HepG2 (cell line): ENCODE measurements around the gene OGFR. TPM values are rescaled to one million over a fixed set of nuclear protein-coding genes. Genes with fewer than 3 reads are reported as not detected.

Experiments used
- CBFB ChIP-seq: sonication (generic); formaldehyde crosslinking; IDR thresholded peaks from 2 replicates; pipeline ENCODE4 v1.4.0; 2020; ENCODE audit warnings: missing genetic modification reagents
- DR1 ChIP-seq: sonication (generic); formaldehyde crosslinking; IDR thresholded peaks from 2 replicates; pipeline ENCODE4 v1.8.0; 2021; ENCODE audit warnings: mild to moderate bottlenecking, missing genetic modification reagents, inconsistent platforms
- FOXA3 ChIP-seq: IDR thresholded peaks from 2 replicates; pipeline ENCODE4 v1.6.1; 2016; ENCODE audit warnings: missing genetic modification reagents, missing compliant biosample characterization
- GABPB1 ChIP-seq: IDR thresholded peaks from 2 replicates; pipeline ENCODE4 v1.6.1; 2016; ENCODE audit warnings: mild to moderate bottlenecking, missing genetic modification reagents, moderate library complexity, missing compliant biosample characterization
- GTF3A ChIP-seq: sonication (generic); formaldehyde crosslinking; conservative IDR thresholded peaks from 2 replicates; pipeline ENCODE4 v1.4.0; 2020; ENCODE audit warnings: mild to moderate bottlenecking, missing genetic modification reagents
- KLF12 ChIP-seq: sonication (generic); formaldehyde crosslinking; IDR thresholded peaks from 2 replicates; pipeline ENCODE4 v1.4.0; 2020; ENCODE audit warnings: missing genetic modification reagents, borderline replicate concordance
- MZF1 ChIP-seq: sonication (generic); formaldehyde crosslinking; IDR thresholded peaks from 2 replicates; pipeline ENCODE4 v1.8.1; 2023; ENCODE audit warnings: mild to moderate bottlenecking, missing genetic modification reagents, borderline replicate concordance
- POLR2A ChIP-seq, 2 experiments: IDR thresholded peaks; 2 replicates each; pipeline ENCODE4 v1.6.1; 2011; ENCODE audit warnings: low read depth in 2 of 2, low read length in 2 of 2, mild to moderate bottlenecking in 1 of 2, moderate library complexity in 1 of 2; ENCODE audit not compliant: insufficient read depth in 1 of 2
- SRSF1 ChIP-seq: fragments of 200-400 bp; formaldehyde crosslinking; optimal IDR thresholded peaks from 2 replicates; pipeline ENCODE3; 2017; ENCODE audit warnings: mild to moderate bottlenecking, low read depth, low read length, moderate library complexity
- TCF7L2 ChIP-seq: IDR thresholded peaks from 2 replicates; pipeline ENCODE4 v1.6.1; 2011; ENCODE audit warnings: mild to moderate bottlenecking, low read depth, low read length, moderate library complexity
- ZNF207 ChIP-seq: fragments of 450-650 bp; IDR thresholded peaks from 2 replicates; pipeline ENCODE4 v1.6.1; 2016; ENCODE audit warnings: antibody characterized with exemption, borderline replicate concordance
- polyA plus RNA-seq, 8 experiments: library from polyadenylated mRNA; depleted of rRNA in 3 of 8; stranded (reverse) in 7 of 8; unstranded in 1 of 8; fragments of >200 nt; fragmentation: Illumina TruSeq in 4 of 8; extraction: Trizol in 4 of 8; gene quantifications; 2 replicates each; pipeline versions ENCODE4 v1.2.1 to v1.2.3, GENCODE V29; 2011 to 2016; ENCODE audit warnings: low read depth in 4 of 8, missing spikeins in 1 of 8, mixed read lengths in 1 of 8; ENCODE audit not compliant: insufficient read depth in 1 of 8
- total RNA-seq, 5 experiments: library from RNA; depleted of rRNA; stranded (reverse); fragments of >200 nt; fragmentation: Illumina TruSeq; extraction: Trizol; gene quantifications; 2 replicates each; pipeline ENCODE4 v1.2.3, GENCODE V29; 2016; ENCODE audit warnings: low read depth in 1 of 5
- TF ChIP-seq, protein P1 (sequence below): sonication (generic); formaldehyde crosslinking; IDR thresholded peaks from 2 replicates; pipeline ENCODE4 v1.8.0; 2022; ENCODE audit warnings: mild to moderate bottlenecking, missing genetic modification reagents; ENCODE audit not compliant: insufficient replicate concordance
- TF ChIP-seq, protein P2 (sequence below): sonication (generic); formaldehyde crosslinking; IDR thresholded peaks from 2 replicates; pipeline ENCODE4 v1.8.0; 2022; ENCODE audit warnings: mild to moderate bottlenecking, missing genetic modification reagents, moderate library complexity
- TF ChIP-seq, protein P3 (sequence below): sonication (generic); formaldehyde crosslinking; IDR thresholded peaks from 2 replicates; pipeline ENCODE4 v1.8.1; 2023; ENCODE audit warnings: missing genetic modification reagents, mild to moderate bottlenecking, borderline replicate concordance
- TF ChIP-seq, protein P4 (sequence below): sonication (generic); formaldehyde crosslinking; IDR thresholded peaks from 2 replicates; pipeline ENCODE4 v1.8.0; 2022; ENCODE audit warnings: mild to moderate bottlenecking, missing genetic modification reagents, moderate library complexity
- TF ChIP-seq, protein P5 (sequence below): sonication (generic); formaldehyde crosslinking; IDR thresholded peaks from 2 replicates; pipeline ENCODE4 v1.4.0; 2020; ENCODE audit warnings: missing genetic modification reagents
- TF ChIP-seq, protein P6 (sequence below): sonication (generic); formaldehyde crosslinking; IDR thresholded peaks from 2 replicates; pipeline ENCODE4 v1.8.1; 2023; ENCODE audit warnings: mild to moderate bottlenecking, missing genetic modification reagents
- TF ChIP-seq, protein P7 (sequence below): sonication (generic); formaldehyde crosslinking; IDR thresholded peaks from 2 replicates; pipeline ENCODE4 v1.8.1; 2022; ENCODE audit warnings: low read depth, mild to moderate bottlenecking, missing genetic modification reagents

Gene OGFR
- total and polyA plus RNA-seq, 2 of the 13 experiments (the other 11 are each of a cell fraction or from before 2014, with no cell fraction given) = 47.7 to 81.8 TPM

DNA sequence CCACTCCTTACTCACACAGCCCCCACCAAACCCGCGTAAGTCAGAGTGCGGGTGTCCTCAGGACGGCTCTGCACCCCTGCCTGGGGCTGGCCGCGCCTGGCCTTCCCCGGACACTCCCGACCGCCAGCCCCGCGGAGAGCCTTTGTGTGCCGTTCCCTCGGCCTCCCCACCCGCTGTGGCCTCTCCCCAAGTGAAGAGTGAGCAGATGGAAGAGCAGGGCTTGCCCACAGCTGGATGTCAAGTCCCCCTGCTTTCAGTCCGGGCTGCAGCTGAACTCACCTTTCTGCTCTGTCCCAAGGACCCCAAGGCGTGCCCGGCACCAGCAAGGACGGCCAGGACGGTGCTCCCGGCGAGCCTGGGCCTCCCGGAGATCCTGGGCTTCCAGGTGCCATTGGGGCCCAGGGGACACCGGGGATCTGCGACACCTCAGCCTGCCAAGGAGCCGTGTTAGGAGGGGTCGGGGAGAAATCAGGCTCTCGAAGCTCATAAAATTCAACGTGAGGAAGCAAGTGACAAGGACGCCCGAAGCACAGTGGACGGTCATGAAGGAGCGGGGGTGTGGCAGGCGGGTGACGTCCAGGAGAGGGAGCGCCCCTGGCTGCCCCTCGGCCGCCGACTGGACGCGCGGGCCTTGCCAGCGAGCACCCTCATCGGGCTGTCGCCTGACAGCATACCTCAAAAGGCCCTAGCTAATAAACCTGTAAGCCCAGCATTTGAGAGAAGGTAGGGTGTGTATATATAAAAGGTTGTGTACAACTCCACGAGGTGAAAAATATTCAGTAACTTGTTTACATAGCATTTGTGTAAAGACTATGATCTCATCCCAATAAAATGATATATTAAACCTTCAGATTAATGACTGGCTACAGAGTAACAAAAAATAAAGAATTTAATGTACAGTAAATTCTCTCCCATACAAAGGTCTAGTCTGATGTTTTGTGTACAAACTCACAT, 35.9 kb downstream of the OGFR start (continued):
- TF ChIP-seq, protein P1, sequence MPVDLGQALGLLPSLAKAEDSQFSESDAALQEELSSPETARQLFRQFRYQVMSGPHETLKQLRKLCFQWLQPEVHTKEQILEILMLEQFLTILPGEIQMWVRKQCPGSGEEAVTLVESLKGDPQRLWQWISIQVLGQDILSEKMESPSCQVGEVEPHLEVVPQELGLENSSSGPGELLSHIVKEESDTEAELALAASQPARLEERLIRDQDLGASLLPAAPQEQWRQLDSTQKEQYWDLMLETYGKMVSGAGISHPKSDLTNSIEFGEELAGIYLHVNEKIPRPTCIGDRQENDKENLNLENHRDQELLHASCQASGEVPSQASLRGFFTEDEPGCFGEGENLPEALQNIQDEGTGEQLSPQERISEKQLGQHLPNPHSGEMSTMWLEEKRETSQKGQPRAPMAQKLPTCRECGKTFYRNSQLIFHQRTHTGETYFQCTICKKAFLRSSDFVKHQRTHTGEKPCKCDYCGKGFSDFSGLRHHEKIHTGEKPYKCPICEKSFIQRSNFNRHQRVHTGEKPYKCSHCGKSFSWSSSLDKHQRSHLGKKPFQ (CRISPR knock-in tag) = no peak
- TF ChIP-seq, protein P2, sequence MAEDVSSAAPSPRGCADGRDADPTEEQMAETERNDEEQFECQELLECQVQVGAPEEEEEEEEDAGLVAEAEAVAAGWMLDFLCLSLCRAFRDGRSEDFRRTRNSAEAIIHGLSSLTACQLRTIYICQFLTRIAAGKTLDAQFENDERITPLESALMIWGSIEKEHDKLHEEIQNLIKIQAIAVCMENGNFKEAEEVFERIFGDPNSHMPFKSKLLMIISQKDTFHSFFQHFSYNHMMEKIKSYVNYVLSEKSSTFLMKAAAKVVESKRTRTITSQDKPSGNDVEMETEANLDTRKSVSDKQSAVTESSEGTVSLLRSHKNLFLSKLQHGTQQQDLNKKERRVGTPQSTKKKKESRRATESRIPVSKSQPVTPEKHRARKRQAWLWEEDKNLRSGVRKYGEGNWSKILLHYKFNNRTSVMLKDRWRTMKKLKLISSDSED (CRISPR knock-in tag) = no peak
- TF ChIP-seq, protein P3, sequence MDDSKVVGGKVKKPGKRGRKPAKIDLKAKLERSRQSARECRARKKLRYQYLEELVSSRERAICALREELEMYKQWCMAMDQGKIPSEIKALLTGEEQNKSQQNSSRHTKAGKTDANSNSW (CRISPR knock-in tag) = no peak
- TF ChIP-seq DR1 (CRISPR knock-in tag) (no peak), GTF3A (CRISPR knock-in tag) (no peak), FOXA3 (CRISPR knock-in tag) (no peak), KLF12 (CRISPR knock-in tag) (no peak), GABPB1 (CRISPR knock-in tag) (peak; percentile 6; the same call in 1 of the 2 replicates), ZNF207 (no peak), TCF7L2 (no peak), SRSF1 (peak; percentile 45), MZF1 (no peak), CBFB (no peak), POLR2A (IDR thresholded peaks at IDR 0.05; ENCODE audit: insufficient read depth in 1 of 2, low read depth in 2 of 2, low read length in 2 of 2) (no peak)
- TF ChIP-seq, protein P4, sequence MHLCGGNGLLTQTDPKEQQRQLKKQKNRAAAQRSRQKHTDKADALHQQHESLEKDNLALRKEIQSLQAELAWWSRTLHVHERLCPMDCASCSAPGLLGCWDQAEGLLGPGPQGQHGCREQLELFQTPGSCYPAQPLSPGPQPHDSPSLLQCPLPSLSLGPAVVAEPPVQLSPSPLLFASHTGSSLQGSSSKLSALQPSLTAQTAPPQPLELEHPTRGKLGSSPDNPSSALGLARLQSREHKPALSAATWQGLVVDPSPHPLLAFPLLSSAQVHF (CRISPR knock-in tag) = no peak
- TF ChIP-seq, protein P5, sequence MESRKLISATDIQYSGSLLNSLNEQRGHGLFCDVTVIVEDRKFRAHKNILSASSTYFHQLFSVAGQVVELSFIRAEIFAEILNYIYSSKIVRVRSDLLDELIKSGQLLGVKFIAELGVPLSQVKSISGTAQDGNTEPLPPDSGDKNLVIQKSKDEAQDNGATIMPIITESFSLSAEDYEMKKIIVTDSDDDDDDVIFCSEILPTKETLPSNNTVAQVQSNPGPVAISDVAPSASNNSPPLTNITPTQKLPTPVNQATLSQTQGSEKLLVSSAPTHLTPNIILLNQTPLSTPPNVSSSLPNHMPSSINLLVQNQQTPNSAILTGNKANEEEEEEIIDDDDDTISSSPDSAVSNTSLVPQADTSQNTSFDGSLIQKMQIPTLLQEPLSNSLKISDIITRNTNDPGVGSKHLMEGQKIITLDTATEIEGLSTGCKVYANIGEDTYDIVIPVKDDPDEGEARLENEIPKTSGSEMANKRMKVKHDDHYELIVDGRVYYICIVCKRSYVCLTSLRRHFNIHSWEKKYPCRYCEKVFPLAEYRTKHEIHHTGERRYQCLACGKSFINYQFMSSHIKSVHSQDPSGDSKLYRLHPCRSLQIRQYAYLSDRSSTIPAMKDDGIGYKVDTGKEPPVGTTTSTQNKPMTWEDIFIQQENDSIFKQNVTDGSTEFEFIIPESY (CRISPR knock-in tag) = peak; percentile 79
- TF ChIP-seq, protein P6, sequence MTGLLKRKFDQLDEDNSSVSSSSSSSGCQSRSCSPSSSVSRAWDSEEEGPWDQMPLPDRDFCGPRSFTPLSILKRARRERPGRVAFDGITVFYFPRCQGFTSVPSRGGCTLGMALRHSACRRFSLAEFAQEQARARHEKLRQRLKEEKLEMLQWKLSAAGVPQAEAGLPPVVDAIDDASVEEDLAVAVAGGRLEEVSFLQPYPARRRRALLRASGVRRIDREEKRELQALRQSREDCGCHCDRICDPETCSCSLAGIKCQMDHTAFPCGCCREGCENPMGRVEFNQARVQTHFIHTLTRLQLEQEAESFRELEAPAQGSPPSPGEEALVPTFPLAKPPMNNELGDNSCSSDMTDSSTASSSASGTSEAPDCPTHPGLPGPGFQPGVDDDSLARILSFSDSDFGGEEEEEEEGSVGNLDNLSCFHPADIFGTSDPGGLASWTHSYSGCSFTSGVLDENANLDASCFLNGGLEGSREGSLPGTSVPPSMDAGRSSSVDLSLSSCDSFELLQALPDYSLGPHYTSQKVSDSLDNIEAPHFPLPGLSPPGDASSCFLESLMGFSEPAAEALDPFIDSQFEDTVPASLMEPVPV = no peak
- TF ChIP-seq, protein P7, sequence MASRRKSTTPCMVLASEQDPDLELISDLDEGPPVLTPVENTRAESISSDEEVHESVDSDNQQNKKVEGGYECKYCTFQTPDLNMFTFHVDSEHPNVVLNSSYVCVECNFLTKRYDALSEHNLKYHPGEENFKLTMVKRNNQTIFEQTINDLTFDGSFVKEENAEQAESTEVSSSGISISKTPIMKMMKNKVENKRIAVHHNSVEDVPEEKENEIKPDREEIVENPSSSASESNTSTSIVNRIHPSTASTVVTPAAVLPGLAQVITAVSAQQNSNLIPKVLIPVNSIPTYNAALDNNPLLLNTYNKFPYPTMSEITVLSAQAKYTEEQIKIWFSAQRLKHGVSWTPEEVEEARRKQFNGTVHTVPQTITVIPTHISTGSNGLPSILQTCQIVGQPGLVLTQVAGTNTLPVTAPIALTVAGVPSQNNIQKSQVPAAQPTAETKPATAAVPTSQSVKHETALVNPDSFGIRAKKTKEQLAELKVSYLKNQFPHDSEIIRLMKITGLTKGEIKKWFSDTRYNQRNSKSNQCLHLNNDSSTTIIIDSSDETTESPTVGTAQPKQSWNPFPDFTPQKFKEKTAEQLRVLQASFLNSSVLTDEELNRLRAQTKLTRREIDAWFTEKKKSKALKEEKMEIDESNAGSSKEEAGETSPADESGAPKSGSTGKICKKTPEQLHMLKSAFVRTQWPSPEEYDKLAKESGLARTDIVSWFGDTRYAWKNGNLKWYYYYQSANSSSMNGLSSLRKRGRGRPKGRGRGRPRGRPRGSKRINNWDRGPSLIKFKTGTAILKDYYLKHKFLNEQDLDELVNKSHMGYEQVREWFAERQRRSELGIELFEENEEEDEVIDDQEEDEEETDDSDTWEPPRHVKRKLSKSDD (CRISPR knock-in tag) = no peak
